Ovary (tissue), 3 donors: ENCODE measurements around the gene CGGBP1.

Experiments used
- POLR2A ChIP-seq: fragments of 450-650 bp; IDR thresholded peaks from one replicate; pipeline ENCODE4 v1.6.1; 2017; ENCODE audit warnings: antibody characterized with exemption, mild to moderate bottlenecking, moderate library complexity
- TF ChIP-seq, protein P1 (sequence below), 3 donors: fragments of 450-650 bp in 2 of 3; fragments of 200-600 bp in 1 of 3; IDR thresholded peaks; one replicate each; pipeline versions ENCODE4 v1.5.1 to v1.8.0; 2016 to 2022; ENCODE audit warnings: antibody characterized with exemption in 3 of 3, mild to moderate bottlenecking in 1 of 3
- donor health status: DM: no; HTN: no; CAD: no.

DNA sequence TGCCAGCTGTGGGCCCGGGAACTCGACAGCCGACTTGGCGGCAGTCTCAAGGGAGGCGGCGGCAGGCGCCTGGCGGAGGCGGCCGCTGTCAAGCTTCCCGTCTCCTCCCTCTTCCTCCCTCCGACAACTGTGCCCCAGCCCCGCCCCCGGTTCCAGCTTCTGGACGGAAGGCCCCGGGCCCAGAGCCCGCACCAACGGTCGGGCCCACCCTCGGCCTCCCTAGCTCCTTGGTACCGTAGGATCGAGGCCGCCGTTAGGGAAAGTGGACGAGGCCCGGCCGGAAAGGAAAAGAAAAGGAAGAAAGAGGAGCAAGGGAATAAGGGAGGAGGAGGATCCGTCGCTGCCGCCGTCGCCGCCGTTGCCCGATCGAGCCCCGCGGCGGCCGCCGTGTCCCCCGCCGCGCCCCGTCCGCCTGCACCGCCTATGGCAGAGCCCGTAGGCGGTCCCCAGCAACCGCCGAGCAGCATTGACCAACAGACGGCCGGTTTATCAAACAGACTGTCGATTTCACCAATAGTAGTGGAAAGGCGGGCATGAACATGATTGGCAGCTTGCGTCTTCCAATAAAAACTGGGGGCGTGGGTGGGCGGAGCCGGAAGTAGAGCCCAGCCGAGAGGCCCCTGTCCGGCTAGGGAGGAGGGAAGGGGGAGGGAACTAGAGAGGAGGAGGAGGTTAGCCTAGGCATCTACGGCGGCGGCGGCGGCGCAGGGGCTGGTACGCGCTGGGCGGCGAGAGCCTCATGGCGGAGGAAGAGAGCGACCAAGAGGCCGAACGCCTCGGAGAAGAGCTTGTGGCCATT, at the start of gene CGGBP1, which contains the start of gene ZNF654:
- TF ChIP-seq, protein P1, sequence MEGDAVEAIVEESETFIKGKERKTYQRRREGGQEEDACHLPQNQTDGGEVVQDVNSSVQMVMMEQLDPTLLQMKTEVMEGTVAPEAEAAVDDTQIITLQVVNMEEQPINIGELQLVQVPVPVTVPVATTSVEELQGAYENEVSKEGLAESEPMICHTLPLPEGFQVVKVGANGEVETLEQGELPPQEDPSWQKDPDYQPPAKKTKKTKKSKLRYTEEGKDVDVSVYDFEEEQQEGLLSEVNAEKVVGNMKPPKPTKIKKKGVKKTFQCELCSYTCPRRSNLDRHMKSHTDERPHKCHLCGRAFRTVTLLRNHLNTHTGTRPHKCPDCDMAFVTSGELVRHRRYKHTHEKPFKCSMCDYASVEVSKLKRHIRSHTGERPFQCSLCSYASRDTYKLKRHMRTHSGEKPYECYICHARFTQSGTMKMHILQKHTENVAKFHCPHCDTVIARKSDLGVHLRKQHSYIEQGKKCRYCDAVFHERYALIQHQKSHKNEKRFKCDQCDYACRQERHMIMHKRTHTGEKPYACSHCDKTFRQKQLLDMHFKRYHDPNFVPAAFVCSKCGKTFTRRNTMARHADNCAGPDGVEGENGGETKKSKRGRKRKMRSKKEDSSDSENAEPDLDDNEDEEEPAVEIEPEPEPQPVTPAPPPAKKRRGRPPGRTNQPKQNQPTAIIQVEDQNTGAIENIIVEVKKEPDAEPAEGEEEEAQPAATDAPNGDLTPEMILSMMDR (IDR thresholded peaks at IDR 0.05): peak in 1 of 3 donors; percentile 9
- peak; percentile 83 for TF ChIP-seq POLR2A
